DMS79 treated with DMSO at 0.1 percent for 48 hours (cell line): Measurements from ENCODE around the gene APP.

Experiments used
- DNase-seq: peaks from one replicate; lab custom pipeline; 2025; lab: John Stamatoyannopoulos, UW

The APP gene

GRCh38 chr21:25979845-25980616 lies 190.5 kb downstream of the APP start:
- peak; percentile 2 for DNase-seq

- DNase-seq, result peak; percentile 55
Observed at GRCh38 chr21:25977068-25977611, 193.4 kb downstream of the APP start.

DNA sequence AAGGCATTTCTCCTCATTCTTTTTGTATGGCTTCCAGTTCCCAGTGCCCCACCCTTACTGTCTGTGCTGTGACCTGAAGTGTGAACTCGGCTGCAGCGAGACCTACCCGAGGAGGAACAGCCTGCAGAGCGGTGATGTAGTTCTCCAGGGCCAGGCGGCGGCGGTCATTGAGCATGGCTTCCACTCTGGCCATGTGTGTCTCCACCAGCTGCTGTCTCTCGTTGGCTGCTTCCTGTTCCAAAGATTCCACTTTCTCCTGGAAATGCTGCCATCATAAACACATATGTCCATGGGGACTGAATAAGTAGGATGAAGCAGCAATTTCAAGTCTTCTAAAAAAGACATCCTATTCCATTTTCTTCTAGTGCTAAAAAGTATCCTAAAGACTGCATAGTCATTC lies 195.6 kb downstream of the APP start:
- DNase-seq, result no peak

DNA sequence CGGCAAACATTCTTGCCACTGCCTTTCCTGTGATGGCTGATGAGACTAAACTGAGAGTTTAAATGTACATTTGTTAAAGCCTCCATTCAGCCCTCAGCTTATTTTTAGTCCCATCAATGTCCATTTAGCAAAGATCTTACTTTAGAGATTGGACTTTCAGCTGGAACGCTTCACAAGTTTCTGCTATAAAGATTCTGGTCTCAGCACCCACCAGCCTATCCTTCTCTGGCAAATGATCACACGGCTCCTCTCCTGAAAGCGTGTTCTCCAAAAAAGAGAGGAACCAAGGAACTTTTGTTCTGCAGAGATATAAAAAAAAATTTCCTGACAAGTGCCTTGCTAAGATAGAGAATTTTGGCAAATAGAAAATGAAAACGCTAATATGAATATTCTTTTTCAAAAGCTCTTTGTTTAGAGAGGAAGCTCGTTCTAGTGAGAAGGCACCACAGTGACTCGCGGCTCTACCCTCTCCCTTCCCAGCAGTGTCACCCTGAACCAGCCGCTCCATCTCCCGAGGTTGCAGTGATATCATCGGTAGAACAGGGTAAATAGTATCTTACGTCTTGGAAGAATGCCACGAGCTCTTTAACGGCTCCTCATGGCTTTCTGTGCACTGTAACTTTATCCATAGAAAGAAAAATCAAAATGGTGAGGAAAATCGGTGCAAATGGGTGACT lies 200.2 kb downstream of the APP start:
- DNase-seq, result no peak

GRCh38 chr21:25967901-25968438 lies 202.6 kb downstream of the APP start:
- no peak for DNase-seq

GRCh38 chr21:25967181-25967900 lies 203.2 kb downstream of the APP start:
- DNase-seq, result no peak

DNA sequence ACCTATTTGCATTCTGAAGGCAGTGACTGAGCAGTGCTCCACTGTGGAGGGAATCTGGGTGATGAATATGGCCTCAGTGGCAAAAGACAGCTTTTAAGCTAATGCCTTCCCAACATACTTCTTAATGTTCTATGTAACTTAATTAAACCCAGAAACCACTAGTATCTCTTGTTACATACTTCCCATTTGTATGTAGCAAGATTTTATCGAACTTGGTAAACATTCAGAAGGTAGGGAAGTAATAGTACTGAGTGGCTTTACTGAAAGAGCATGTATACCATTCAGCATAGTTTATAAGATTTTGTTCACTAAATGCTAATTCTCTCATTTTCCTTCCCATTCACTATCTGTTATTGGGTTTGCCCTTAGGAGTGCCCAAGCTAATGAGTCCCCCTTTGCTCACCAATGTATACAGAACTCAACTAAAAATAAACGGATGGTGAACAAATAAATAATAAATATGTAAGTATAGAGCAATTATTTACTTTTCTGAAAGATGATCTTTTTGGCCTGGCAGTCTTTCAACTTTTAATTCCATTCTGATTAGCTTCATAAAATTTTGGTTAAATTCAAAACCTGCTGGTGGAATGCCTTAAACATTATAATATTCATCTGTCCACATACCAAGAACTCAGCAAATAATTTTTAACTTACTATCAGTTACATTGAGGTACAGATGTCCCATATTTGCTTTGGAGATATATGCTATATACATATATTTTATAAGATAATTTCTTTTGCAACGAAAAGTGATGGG lies 204.4 kb downstream of the APP start:
- DNase-seq, result no peak

DNA sequence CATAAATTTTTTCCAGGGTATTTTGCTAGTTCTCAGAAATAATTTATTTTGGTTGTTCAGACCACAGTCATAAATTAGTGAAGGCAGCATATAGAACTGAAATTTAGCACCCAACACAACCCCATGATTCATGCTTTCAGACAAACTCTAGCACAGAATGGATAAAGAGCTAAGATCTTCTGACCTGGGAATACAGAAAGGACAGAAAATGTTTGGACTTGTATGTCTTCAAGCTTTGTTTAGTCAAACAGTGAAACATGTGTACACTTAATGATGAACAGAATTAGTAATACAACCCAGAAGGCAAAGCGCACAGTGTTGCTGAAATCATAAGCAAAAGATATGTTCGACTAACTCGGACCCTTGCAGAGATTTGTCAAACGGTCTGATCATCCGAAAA lies 205.6 kb downstream of the APP start:
- DNase-seq, result no peak

GRCh38 chr21:25964015-25964414 lies 206.6 kb downstream of the APP start:
- DNase-seq, result no peak

- peak; percentile 90 for DNase-seq
Observed at GRCh38 chr21:25963181-25963580, 207.4 kb downstream of the APP start.

GRCh38 chr21:25961042-25961441 lies 209.5 kb downstream of the APP start:
- DNase-seq, result no peak

DNA sequence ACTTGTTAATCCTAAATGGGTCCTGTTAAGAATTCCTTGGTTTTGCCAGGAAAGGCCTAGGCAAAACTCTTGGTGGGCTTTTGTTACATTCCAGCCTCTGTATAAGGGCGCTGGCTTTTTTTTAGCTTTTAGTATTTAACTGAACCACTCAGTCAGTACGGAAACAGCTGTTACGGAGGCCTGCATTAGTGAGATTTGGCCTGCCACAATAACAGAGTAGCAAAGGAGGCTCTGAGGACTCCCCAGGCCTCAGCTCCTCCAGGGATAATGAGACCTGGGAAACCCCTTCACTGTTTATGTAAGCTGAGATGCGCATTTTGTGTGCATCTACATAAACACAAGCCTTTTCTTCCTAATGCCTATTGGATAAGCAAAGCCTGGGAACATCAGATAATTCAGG lies 210.2 kb downstream of the APP start:
- DNase-seq, result no peak

- no peak for DNase-seq
Observed at GRCh38 chr21:25959799-25960198, 210.8 kb downstream of the APP start.

GRCh38 chr21:25956993-25957714 lies 213.4 kb downstream of the APP start:
- no peak for DNase-seq

- DNase-seq, result no peak
Observed at GRCh38 chr21:25955646-25956045, 214.9 kb downstream of the APP start.

GRCh38 chr21:25953659-25954058 lies 216.9 kb downstream of the APP start:
- no peak for DNase-seq

DNA sequence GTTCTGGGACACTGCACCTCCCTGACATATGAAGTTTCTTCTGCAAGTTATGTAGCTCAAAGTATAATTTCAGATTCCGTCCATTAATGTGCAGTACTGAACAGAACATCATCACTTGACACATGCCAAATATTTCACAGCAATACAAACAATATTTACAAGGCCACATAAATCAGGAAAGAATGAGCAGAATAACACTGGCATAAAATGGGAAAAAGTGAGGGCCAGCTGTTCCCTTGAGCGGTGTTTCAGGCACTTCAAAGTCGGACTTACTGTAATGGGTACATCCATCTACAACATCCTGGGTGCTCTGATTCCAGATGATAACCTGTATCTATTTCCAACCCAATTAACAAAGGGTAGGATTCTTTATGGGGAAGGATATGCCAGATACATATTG lies 217.4 kb downstream of the APP start:
- DNase-seq, result no peak

GRCh38 chr21:25952306-25952705 lies 218.3 kb downstream of the APP start:
- no peak for DNase-seq

DNA sequence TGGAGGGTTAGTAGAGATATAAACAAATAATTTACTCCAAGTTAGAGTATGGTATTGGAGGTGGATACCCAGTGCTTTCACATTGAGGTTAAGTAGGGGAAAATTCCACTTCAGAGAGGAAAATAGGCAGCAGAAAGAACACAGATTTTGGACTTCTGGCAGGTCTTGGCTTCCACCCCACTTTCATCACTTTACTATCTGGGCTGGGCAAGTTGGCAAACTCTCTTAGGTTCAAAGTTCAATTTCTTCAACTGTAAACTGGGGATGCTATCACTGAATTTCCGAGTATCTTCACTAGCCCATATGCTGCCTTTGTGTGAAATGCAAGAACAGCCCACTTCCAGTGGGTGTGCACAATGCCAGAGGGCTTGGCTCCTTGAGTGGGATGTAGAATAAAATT lies 220.9 kb downstream of the APP start:
- no peak for DNase-seq

- no peak for DNase-seq
Observed at GRCh38 chr21:25944672-25945213, 225.8 kb downstream of the APP start.

GRCh38 chr21:25944082-25944481 lies 226.5 kb downstream of the APP start:
- DNase-seq, result no peak
